Adrenal gland (tissue), 5 donors: ENCODE measurements around the gene AP4E1.

ENCODE experiments used
- CTCF ChIP-seq, 6 experiments: fragments of 450-650 bp in 4 of 6; fragments of 200-600 bp in 2 of 6; sonication (generic) in 1 of 6; IDR thresholded peaks; 1 replicate in 5 of 6; 2 replicates in 1 of 6; pipeline versions ENCODE4 v1.5.1 to v1.8.0; 2016 to 2021; ENCODE audit warnings: antibody characterized with exemption in 6 of 6, mild to moderate bottlenecking in 2 of 6, moderate library complexity in 1 of 6
- POLR2A ChIP-seq, 2 donors: fragments of 450-650 bp; IDR thresholded peaks; one replicate each; pipeline ENCODE4 v1.6.1; 2017; ENCODE audit warnings: antibody characterized with exemption in 2 of 2, mild to moderate bottlenecking in 2 of 2, moderate library complexity in 1 of 2
- donor health status: DM: no; HTN: no; CAD: no.

GRCh38 chr15:50860824-50861223, 47.7 kb upstream of the AP4E1 start:
- TF ChIP-seq CTCF (IDR thresholded peaks at IDR 0.05) (no peak), POLR2A (IDR thresholded peaks at IDR 0.05) (no peak)
